ENCODE data around the gene SPANXD. TPM values are rescaled to one million over a fixed set of nuclear protein-coding genes. Genes with fewer than 3 reads are reported as not detected.

Gene SPANXD, protein sequence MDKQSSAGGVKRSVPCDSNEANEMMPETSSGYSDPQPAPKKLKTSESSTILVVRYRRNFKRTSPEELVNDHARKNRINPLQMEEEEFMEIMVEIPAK
- total RNA-seq: not detected in 2 replicates

DNA sequence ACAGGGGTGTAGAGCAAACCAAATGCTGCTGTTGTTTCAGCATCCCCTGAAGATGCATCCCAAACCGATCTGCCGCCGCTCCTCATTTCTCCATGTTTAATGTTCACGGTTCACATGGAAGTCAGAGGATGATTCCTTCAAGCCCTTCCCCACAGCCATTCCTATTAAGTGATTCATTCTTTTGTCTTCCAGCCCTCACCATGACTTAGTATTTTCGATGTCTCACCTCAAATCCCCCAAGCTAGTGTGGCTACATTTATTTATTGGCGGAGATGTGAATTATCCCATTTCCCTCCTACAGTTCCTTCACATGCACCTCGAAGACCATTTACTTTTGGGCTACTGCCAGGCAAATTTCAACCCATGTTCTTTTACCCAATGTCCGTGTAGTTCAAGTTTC is at the start of gene SPANXD:
TSS of gene SPANXD (minus strand) at position 101 of the 400 bp plus-strand sequence. CDS start 334 bp downstream, outside the sequence.

Other genes with a start within 250 kb of the SPANXD start
- gene SPANXA1, start 114.0 kb downstream of the SPANXD start, total RNA-seq: not detected in 2 replicates
- gene SPANXA2, start 109.0 kb downstream of the SPANXD start, total RNA-seq: not detected in 2 replicates
- not detected in 2 replicates for gene MAGEC3, start 139.6 kb upstream of the SPANXD start, total RNA-seq
- gene MAGEC1, start 205.2 kb upstream of the SPANXD start, total RNA-seq: not detected in 2 replicates

Data from hair follicular keratinocyte (primary cell).